Activated CD8-positive, alpha-beta memory T cell treated with anti-CD3 and anti-CD28 coated beads, Interleukin-2, amount 50 U/mL, for 48 hours (primary cell): Measurements from ENCODE around the gene TLE3.

ENCODE experiments used
- DNase-seq: peaks from one replicate; pipeline ENCODE4 v3.0.0-alpha.2; 2020

Gene TLE3

GRCh38 chr15:70082281-70082900 lies 15.3 kb downstream of the TLE3 start:
- no peak for DNase-seq

GRCh38 chr15:70081612-70082011 lies 16.1 kb downstream of the TLE3 start:
- no peak for DNase-seq

GRCh38 chr15:70080347-70080746 lies 17.4 kb downstream of the TLE3 start:
- no peak for DNase-seq

GRCh38 chr15:70079888-70080287 lies 17.8 kb downstream of the TLE3 start:
- no peak for DNase-seq

GRCh38 chr15:70078578-70079417 lies 18.9 kb downstream of the TLE3 start:
- DNase-seq, result no peak

- no peak for DNase-seq
These were observed 20.2 kb downstream of the TLE3 start for GRCh38 chr15:70077188-70078147.

GRCh38 chr15:70074380-70074779 lies 23.3 kb downstream of the TLE3 start:
- no peak for DNase-seq

- DNase-seq, result no peak
These were observed 25.2 kb downstream of the TLE3 start for GRCh38 chr15:70072479-70072878.

GRCh38 chr15:70071799-70072198 lies 25.9 kb downstream of the TLE3 start:
- DNase-seq, result no peak

GRCh38 chr15:70069716-70070115 lies 28.0 kb downstream of the TLE3 start:
- DNase-seq, result no peak

- DNase-seq, result no peak
These were observed 28.7 kb downstream of the TLE3 start for GRCh38 chr15:70068783-70069565.

- DNase-seq, result no peak
These were observed 30.0 kb downstream of the TLE3 start for GRCh38 chr15:70067681-70068080.

- DNase-seq, result no peak
These were observed 30.7 kb downstream of the TLE3 start for GRCh38 chr15:70067011-70067410.

GRCh38 chr15:70066447-70066846 lies 31.3 kb downstream of the TLE3 start:
- no peak for DNase-seq

GRCh38 chr15:70066004-70066403 lies 31.7 kb downstream of the TLE3 start:
- DNase-seq, result no peak

- no peak for DNase-seq
These were observed 32.6 kb downstream of the TLE3 start for GRCh38 chr15:70065006-70065722.

GRCh38 chr15:70064441-70064840 lies 33.3 kb downstream of the TLE3 start:
- DNase-seq, result no peak

- no peak for DNase-seq
These were observed 33.7 kb downstream of the TLE3 start for GRCh38 chr15:70063980-70064379.

- no peak for DNase-seq
These were observed 34.3 kb downstream of the TLE3 start for GRCh38 chr15:70063261-70063925.

- no peak for DNase-seq
These were observed 35.3 kb downstream of the TLE3 start for GRCh38 chr15:70062321-70062956.
